SU-DHL-6 (cell line): Measurements from ENCODE around the gene IGFL4.

Experiments
- EZH2phosphoT487 ChIP-seq: fragments of 200-600 bp; sonication (generic), shearing (Covaris generic); conservative IDR thresholded peaks from 2 replicates; pipeline ENCODE4 v1.6.1; 2018; ENCODE audit warnings: mild to moderate bottlenecking, antibody characterized with exemption, low read length, moderate library complexity, mixed read lengths
- TF ChIP-seq, protein P1 (sequence below): fragments of 200-600 bp; sonication (generic); IDR thresholded peaks from one replicate; pipeline ENCODE4 v1.5.1; 2017; ENCODE audit warnings: antibody characterized with exemption, mild to moderate bottlenecking, low read length, moderate library complexity; ENCODE audit not compliant: insufficient read depth, poor library complexity, severe bottlenecking

DNA sequence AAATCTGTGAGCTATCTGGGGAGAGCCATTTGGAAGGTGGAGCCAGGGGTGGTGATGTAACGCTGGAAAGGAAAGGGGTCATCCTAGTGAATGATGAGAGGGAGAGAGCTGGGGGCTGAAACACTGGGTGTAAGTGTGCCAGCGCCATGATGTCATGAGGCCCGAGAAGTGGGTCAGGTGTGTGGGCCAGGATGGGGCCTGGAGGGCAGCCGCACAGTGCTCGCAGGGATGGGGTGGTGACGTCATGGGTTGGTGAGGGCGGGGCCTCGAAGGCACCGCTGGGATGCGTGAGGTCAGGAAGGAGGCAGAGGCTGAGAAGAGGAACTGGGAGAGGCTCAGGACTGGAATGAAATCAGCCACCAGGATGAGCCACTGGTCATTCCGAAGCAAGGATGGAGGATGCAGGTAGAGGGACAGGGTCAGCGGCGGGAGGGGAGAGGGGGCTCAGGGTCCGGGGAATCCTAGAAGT lies 41.1 kb downstream of the IGFL4 start:
- TF ChIP-seq EZH2phosphoT487, result no peak
- TF ChIP-seq, protein P1, sequence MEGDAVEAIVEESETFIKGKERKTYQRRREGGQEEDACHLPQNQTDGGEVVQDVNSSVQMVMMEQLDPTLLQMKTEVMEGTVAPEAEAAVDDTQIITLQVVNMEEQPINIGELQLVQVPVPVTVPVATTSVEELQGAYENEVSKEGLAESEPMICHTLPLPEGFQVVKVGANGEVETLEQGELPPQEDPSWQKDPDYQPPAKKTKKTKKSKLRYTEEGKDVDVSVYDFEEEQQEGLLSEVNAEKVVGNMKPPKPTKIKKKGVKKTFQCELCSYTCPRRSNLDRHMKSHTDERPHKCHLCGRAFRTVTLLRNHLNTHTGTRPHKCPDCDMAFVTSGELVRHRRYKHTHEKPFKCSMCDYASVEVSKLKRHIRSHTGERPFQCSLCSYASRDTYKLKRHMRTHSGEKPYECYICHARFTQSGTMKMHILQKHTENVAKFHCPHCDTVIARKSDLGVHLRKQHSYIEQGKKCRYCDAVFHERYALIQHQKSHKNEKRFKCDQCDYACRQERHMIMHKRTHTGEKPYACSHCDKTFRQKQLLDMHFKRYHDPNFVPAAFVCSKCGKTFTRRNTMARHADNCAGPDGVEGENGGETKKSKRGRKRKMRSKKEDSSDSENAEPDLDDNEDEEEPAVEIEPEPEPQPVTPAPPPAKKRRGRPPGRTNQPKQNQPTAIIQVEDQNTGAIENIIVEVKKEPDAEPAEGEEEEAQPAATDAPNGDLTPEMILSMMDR, result no peak
